Gastrocnemius medialis (tissue), 4 donors: ENCODE measurements around the gene SORBS1. TPM values are rescaled to one million over a fixed set of nuclear protein-coding genes. Genes with fewer than 3 reads are reported as not detected.

ENCODE experiments used
- ATAC-seq, 2 donors: fragments of 150-250 bp; one replicate each; pipeline ENCODE4 v1.9.1; 2016
- DNase-seq, 2 donors: peaks; one replicate each; pipeline ENCODE4 v3.0.0-alpha.2; 2019
- H3K27ac ChIP-seq, 4 donors: fragments of 200-600 bp; sonication (generic); 1 replicate in 1 of 4; 2 replicates in 3 of 4; pipeline ENCODE4 v1.5.1; 2016 to 2018; ENCODE audit warnings: mild to moderate bottlenecking in 2 of 4, moderate library complexity in 1 of 4
- H3K27me3 ChIP-seq, 3 donors: fragments of 200-600 bp; sonication (generic) in 2 of 3; 1 replicate in 1 of 3; 2 replicates in 2 of 3; pipeline versions ENCODE4 v1.5.1 to v1.6.0; 2016 to 2019; ENCODE audit warnings: mild to moderate bottlenecking in 1 of 3, moderate library complexity in 1 of 3
- H3K36me3 ChIP-seq, 2 donors: fragments of 200-600 bp; sonication (generic) in 1 of 2; one replicate each; pipeline ENCODE4 v1.5.1; 2017 to 2018
- H3K4me1 ChIP-seq, 2 donors: fragments of 200-600 bp; sonication (generic) in 1 of 2; one replicate each; pipeline ENCODE4 v1.5.1; 2016 to 2017; ENCODE audit warnings: mild to moderate bottlenecking in 2 of 2
- H3K4me3 ChIP-seq, 4 donors: fragments of 200-600 bp; sonication (generic) in 3 of 4; 1 replicate in 1 of 4; 2 replicates in 3 of 4; pipeline ENCODE4 v1.5.1; 2016 to 2019; ENCODE audit warnings: mild to moderate bottlenecking in 2 of 4
- H3K9me3 ChIP-seq, 3 donors: fragments of 200-600 bp; sonication (generic) in 2 of 3; 1 replicate in 1 of 3; 2 replicates in 2 of 3; pipeline ENCODE4 v1.5.1; 2016 to 2019
- CTCF ChIP-seq, 5 experiments: fragments of 450-650 bp in 3 of 5; fragments of 200-600 bp in 2 of 5; sonication (generic) in 2 of 5; IDR thresholded peaks in 4 of 5; conservative IDR thresholded peaks in 1 of 5; 1 replicate in 4 of 5; 2 replicates in 1 of 5; pipeline ENCODE4 v1.5.1; 2016 to 2019; ENCODE audit warnings: antibody characterized with exemption in 5 of 5, mild to moderate bottlenecking in 3 of 5, moderate library complexity in 3 of 5
- POLR2A ChIP-seq, 2 donors: fragments of 450-650 bp; IDR thresholded peaks; one replicate each; pipeline ENCODE4 v1.6.1; 2017; ENCODE audit warnings: antibody characterized with exemption in 2 of 2, mild to moderate bottlenecking in 2 of 2, moderate library complexity in 2 of 2
- in situ Hi-C, 4 donors: fragments of 200-750 bp; cut with MboI; loops; one replicate each; pipeline versions ENCODE4 v1.15.0 to v1.8.0; 2017; ENCODE audit warnings: low sequenced_read_pairs in 4 of 4
- intact Hi-C: fragments of 100-400 bp; cut with DNase I; formaldehyde crosslinking; loops from one replicate; pipeline ENCODE4 v1.15.1; 2023; ENCODE audit warnings: low total_unique reads
- total RNA-seq, 4 donors: library from RNA; depleted of rRNA; stranded (reverse); fragments of >200 nt; gene quantifications; one replicate each; pipeline versions ENCODE4 v1.1.0 to v1.2.3, GENCODE V29; 2016

SORBS1 gene
- total RNA-seq, 4 donors from 2014 or later, result 146 to 331 (median 186) TPM

- Histone ChIP-seq H3K36me3 (no peaks in the 10 kb centered on the region), H3K9me3 (no peaks in the 10 kb centered on the region), H3K4me3 (no peak overlapping the region), H3K27me3 (no peaks in the 10 kb centered on the region), H3K27ac (no peak overlapping the region), H3K4me1 (peaks cover 10 to 16% of the 10 kb centered on the region in 2 donors)
- ATAC-seq, result no peak
- in situ Hi-C loops, result no loop called here
- intact Hi-C loops, result no loop called here
- DNase-seq, result no peak
- TF ChIP-seq CTCF (IDR thresholded peaks at IDR 0.05 in 4 of 5, conservative IDR thresholded peaks at IDR 0.05 in 1 of 5) (no peak), POLR2A (IDR thresholded peaks at IDR 0.05) (no peak)
Measured at GRCh38 chr10:95597788-95598187, 36.6 kb upstream of the SORBS1 start.

GRCh38 chr10:95588025-95588424, 26.9 kb upstream of the SORBS1 start:
- no peak overlapping the region for H3K27ac ChIP-seq
- H3K4me3 ChIP-seq, result no peak overlapping the region
- H3K4me1 ChIP-seq, result no peaks in the 10 kb centered on the region
- ATAC-seq (peak; percentile 39 to 49), DNase-seq (peak in 1 of 2 donors; percentile 30)
- no peaks in the 10 kb centered on the region for H3K36me3 ChIP-seq
- in situ Hi-C loops (no loop called here), intact Hi-C loops (loop anchor here (5.0 kb wide), 1 partner anchor 899 kb away; no protein-coding TSS in a partner anchor)
- H3K27me3 ChIP-seq, result no peaks in the 10 kb centered on the region
- TF ChIP-seq CTCF (IDR thresholded peaks at IDR 0.05 in 4 of 5, conservative IDR thresholded peaks at IDR 0.05 in 1 of 5) (no peak), POLR2A (IDR thresholded peaks at IDR 0.05) (no peak)
- no peaks in the 10 kb centered on the region for H3K9me3 ChIP-seq

GRCh38 chr10:95579835-95580535, 18.8 kb upstream of the SORBS1 start:
- H3K4me1 ChIP-seq, result peaks cover 3 to 10% of the 10 kb centered on the region in 2 donors
- ATAC-seq (no peak), DNase-seq (no peak)
- no peaks in the 10 kb centered on the region for H3K9me3 ChIP-seq
- no peaks in the 10 kb centered on the region for H3K27me3 ChIP-seq
- intact Hi-C loops, result no loop called here
- no peaks in the 10 kb centered on the region for H3K36me3 ChIP-seq
- H3K27ac ChIP-seq, result no peak overlapping the region
- no peak overlapping the region for H3K4me3 ChIP-seq
- no peak for TF ChIP-seq POLR2A (IDR thresholded peaks at IDR 0.05)
- no peak for TF ChIP-seq CTCF (IDR thresholded peaks at IDR 0.05 in 4 of 5, conservative IDR thresholded peaks at IDR 0.05 in 1 of 5)
- in situ Hi-C loops, result loop anchor here in 1 of 4 donors (10.0 kb wide), 1 partner anchor 205 kb away; no protein-coding TSS in a partner anchor

GRCh38 chr10:95579292-95579691, 18.1 kb upstream of the SORBS1 start:
- Histone ChIP-seq H3K4me3 (no peak overlapping the region), H3K36me3 (no peaks in the 10 kb centered on the region), H3K9me3 (no peaks in the 10 kb centered on the region), H3K27ac (no peak overlapping the region), H3K27me3 (no peaks in the 10 kb centered on the region), H3K4me1 (peaks cover 10 to 16% of the 10 kb centered on the region in 2 donors)
- intact Hi-C loops, result no loop called here
- DNase-seq, result no peak
- TF ChIP-seq POLR2A (IDR thresholded peaks at IDR 0.05) (no peak), CTCF (IDR thresholded peaks at IDR 0.05 in 4 of 5, conservative IDR thresholded peaks at IDR 0.05 in 1 of 5) (no peak)
- no peak for ATAC-seq
- in situ Hi-C loops, result loop anchor here in 1 of 4 donors (10.0 kb wide), 1 partner anchor 204 kb away; no protein-coding TSS in a partner anchor
